22Rv1 (cell line): Measurements from ENCODE around the gene FBXO47.

Source experiments
- CTCF ChIP-seq: fragments of 450-650 bp; IDR thresholded peaks from 2 replicates; pipeline ENCODE4 v1.5.1; 2017; ENCODE audit warnings: mild to moderate bottlenecking
- ZFX ChIP-seq: fragments of 450-650 bp; IDR thresholded peaks from 2 replicates; pipeline ENCODE4 v1.6.1; 2017; ENCODE audit warnings: antibody characterized with exemption, borderline replicate concordance

DNA sequence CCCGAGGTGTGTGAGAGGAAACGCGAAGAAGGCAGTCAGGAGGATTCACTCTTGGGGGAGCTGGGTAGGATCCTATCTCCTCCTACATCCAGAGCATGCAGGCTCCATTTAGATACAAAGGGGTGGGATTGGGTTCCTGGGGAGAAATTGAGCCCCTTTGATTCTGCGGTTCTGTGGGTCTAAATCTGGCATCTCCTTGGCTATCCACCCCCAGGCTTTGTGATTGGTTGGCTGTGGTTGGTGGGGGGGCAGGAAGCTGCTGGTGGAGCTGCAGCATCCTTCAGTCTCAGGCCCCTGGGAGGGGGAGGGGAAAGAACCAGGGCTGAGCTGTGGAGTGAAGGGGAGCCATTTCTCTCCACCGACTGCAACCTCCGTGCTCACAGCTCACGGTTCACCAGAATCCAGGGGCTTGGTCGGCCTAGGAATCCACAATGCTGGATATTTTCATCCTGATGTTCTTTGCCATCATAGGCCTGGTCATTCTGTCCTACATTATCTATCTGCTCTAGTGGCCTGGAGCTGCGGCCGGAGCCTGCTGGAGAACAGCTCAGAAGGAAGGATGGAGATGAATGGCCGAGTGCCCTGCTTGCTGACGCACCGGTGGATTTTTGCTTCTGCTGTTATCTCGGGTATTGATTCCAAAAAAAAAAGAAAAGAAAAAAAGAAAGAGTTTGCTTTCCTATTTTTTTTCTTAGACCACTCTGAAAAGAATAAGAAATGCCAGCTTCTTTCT lies 41.8 kb downstream of the FBXO47 start, which contains the start of gene LASP1NB:
- TF ChIP-seq CTCF (no peak), ZFX (no peak)
